ENCODE data around the gene NPHP4.
"Not testable (repeated sequence)": the region's sequence is repeated elsewhere in the genome, so short reads cannot be mapped to it uniquely, and the experiment has no call there.

The NPHP4 gene

GRCh38 chr1:5926686-5927435, 65.4 kb downstream of the NPHP4 start:
- DNase-seq, result no peak

- DNase-seq, result not testable (repeated sequence)
Observed at GRCh38 chr1:5922700-5923330, 69.4 kb downstream of the NPHP4 start.

- no peak for DNase-seq
Observed at GRCh38 chr1:5921671-5922070, 70.6 kb downstream of the NPHP4 start.

GRCh38 chr1:5921129-5921528, 71.1 kb downstream of the NPHP4 start:
- no peak for DNase-seq

GRCh38 chr1:5920201-5920600, 72.0 kb downstream of the NPHP4 start:
- no peak for DNase-seq

GRCh38 chr1:5918275-5918649, 74.0 kb downstream of the NPHP4 start:
- DNase-seq, result no peak

GRCh38 chr1:5917591-5918274, 74.5 kb downstream of the NPHP4 start:
- no peak for DNase-seq

- no peak for DNase-seq
Observed at GRCh38 chr1:5917281-5917590, 75.0 kb downstream of the NPHP4 start.

GRCh38 chr1:5916572-5917280, 75.5 kb downstream of the NPHP4 start:
- no peak for DNase-seq

- DNase-seq, result no peak
Observed at GRCh38 chr1:5915587-5916571, 76.3 kb downstream of the NPHP4 start.

- DNase-seq, result no peak
Observed at GRCh38 chr1:5914676-5915365, 77.4 kb downstream of the NPHP4 start.

- no peak for DNase-seq
Observed at GRCh38 chr1:5913876-5914275, 78.3 kb downstream of the NPHP4 start.

- DNase-seq, result no peak
Observed at GRCh38 chr1:5913078-5913845, 79.0 kb downstream of the NPHP4 start.

- no peak for DNase-seq
Observed at GRCh38 chr1:5911871-5912271, 80.4 kb downstream of the NPHP4 start.

- DNase-seq, result no peak
Observed at GRCh38 chr1:5911157-5911556, 81.1 kb downstream of the NPHP4 start.

GRCh38 chr1:5910666-5911065, 81.6 kb downstream of the NPHP4 start:
- no peak for DNase-seq

GRCh38 chr1:5910276-5910620, 82.0 kb downstream of the NPHP4 start:
- DNase-seq, result no peak

GRCh38 chr1:5909576-5910275, 82.5 kb downstream of the NPHP4 start:
- DNase-seq, result no peak

GRCh38 chr1:5908461-5909375, 83.5 kb downstream of the NPHP4 start:
- DNase-seq, result no peak
